NOMO-1 treated with DMSO at 0.1 percent for 48 hours (cell line): ENCODE results near the gene SKP1.

Source experiments
- DNase-seq: peaks from one replicate; lab custom pipeline; 2025; ENCODE audit not compliant: unreplicated experiment; lab: John Stamatoyannopoulos, UW

The SKP1 gene

GRCh38 chr5:134143944-134144941 is 32.5 kb downstream of the SKP1 start:
- DNase-seq, result no peak

DNA sequence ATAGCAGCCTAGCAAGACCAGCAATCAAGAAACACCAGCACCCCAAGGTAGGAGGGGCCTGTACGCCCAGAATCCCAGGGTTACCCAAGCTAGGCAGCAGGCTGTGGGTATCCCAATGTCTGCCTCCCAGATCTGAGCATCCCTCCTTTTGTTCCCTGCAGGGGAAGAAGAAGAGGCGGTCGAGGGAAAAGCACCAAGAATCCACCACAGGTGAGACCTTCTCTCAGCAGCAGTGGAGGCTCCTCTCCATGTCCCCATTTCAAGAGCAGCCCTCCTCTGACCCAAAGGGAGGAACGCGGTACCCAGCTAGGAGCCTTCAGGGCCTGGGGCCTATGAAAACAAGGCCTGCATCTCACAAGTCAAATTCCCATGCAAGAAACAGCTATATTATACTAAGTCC is 33.3 kb downstream of the SKP1 start:
- DNase-seq, result no peak

- no peak for DNase-seq
These were observed 33.9 kb downstream of the SKP1 start for GRCh38 chr5:134142806-134143205.

GRCh38 chr5:134142052-134142451 is 34.7 kb downstream of the SKP1 start:
- no peak for DNase-seq

DNA sequence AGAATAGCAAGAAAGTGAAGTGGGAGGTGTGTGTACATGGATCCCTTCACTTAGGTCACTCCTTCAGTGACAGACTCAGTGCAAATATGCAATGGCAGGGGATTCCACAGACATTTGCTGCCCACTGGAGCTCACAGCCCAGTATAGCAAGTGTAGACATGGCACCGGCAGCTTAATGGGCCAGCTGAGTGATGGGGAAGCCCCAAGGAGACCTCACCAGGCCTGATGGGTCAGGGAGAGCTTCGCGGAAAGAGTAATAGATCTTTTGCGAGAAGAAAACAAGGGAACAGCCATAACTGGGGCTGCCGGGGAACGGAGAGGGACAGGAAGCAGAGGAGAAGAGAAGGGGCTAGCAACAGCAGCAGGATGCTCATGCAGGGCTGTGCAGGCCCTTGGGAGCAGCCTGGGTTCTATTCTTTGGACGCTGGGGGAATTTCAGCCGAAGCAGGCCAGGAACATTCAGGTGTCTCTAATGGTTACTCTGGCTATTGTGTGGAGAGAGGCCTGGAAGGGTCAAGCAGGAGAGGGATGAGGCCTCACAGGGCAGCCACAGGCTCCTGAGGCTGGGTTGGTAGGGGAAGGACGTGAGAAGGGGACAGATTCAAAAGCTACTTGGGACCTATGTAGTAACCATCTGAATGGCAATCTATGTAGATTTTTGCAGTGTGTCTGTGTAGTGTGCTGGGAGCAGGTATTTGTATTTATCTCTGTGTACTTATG is 35.3 kb downstream of the SKP1 start:
- no peak for DNase-seq

GRCh38 chr5:134140530-134141201 is 36.1 kb downstream of the SKP1 start:
- peak; percentile 28 for DNase-seq

DNA sequence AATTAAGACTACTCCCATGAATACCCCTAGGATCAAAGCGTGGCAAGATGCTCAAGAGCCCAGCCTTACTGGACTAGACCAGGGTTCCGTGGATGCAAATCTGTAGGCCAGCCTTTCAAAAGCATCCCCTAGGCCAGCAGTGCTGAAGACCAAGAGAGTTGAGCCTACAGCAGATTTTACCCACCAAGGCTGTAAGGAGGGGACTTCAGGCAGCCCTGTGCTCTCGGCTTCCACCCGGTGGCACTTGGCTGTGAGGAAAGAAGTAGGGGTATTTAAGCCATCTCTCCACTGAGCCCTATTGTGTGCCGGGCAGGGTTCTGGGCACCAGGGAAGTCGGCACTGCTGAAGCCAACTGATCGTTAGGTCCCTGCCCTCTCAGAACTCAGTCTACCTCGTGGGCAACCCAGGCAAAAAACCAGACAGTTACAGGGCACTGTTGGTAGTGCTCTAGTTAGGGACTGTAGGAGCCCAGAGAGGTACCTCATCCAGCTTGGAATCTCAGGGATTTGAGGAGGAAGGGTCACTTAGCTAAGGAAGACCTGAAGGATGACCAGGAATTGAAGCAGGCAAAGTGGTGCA is 36.8 kb downstream of the SKP1 start:
- no peak for DNase-seq

GRCh38 chr5:134139377-134139851 is 37.3 kb downstream of the SKP1 start:
- DNase-seq, result no peak

- no peak for DNase-seq
These were observed 38.1 kb downstream of the SKP1 start for GRCh38 chr5:134138416-134139376.

GRCh38 chr5:134136771-134137170 is 40.0 kb downstream of the SKP1 start:
- DNase-seq, result no peak

DNA sequence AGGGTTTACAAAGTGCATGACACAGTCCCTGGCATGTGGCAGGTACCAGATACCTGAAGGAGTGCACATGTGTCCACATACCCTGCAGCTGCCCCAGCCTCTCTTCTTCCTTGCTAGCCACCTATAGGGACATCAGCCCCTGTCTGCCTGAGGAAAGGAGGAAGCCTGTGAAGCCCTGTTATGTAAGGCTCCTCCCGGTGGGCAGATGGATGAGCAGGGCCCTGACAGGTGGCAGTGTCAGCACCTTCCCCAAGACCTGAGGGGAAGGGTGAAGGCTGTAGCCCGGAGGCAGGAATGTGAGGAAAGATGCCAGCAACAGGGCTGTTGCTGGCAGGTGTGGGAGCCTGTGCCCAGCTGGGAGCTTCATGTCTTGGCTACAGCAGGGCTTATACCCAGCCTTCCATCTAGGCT is 40.5 kb downstream of the SKP1 start:
- no peak for DNase-seq

DNA sequence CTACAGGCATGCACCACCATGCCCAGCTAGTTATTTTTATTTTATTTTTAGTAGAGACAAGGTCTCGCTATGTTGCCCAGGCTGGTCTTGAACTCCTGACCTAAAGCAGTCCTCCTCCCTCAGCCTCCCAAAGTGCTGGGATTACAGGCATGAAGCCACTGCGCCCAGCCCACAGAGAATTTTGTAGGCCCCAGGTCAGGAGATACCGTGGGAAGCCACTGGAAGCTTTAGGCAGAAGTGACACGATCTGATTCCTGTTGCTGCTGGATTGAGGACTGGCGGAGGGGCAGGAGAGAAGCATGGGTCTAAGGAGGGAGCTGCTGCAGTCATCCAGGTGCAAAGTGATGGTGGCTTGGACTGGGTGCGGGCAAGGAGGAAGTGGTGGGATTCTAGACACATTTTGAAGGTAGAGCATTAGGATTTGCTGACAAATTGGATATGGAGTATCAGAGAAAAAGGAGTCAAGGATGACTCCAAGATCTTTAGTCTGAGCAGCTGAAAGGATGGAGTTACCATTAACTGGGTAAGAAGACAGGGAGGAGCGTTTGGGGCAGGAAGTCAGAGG is 41.6 kb downstream of the SKP1 start:
- no peak for DNase-seq

- no peak for DNase-seq
These were observed 42.7 kb downstream of the SKP1 start for GRCh38 chr5:134133995-134134541.

GRCh38 chr5:134133188-134133994 is 43.4 kb downstream of the SKP1 start:
- DNase-seq, result no peak

- DNase-seq, result no peak
These were observed 44.2 kb downstream of the SKP1 start for GRCh38 chr5:134132372-134133187.

GRCh38 chr5:134131578-134132350 is 45.0 kb downstream of the SKP1 start:
- DNase-seq, result no peak

GRCh38 chr5:134131165-134131564 is 45.6 kb downstream of the SKP1 start:
- no peak for DNase-seq
